Retinal pigment epithelial cell (primary cell): ENCODE data around the gene PEX26.

Experiments used
- DNase-seq: peaks from one replicate; pipeline ENCODE4 v3.0.0-alpha.2; 2010; ENCODE audit warnings: low read depth
- H3K4me3 ChIP-seq: 2 replicates; pipeline ENCODE4 v1.5.1; 2011; ENCODE audit warnings: mild to moderate bottlenecking, low read length, control low read depth, moderate library complexity
- CTCF ChIP-seq: conservative IDR thresholded peaks from 2 replicates; pipeline ENCODE4 v1.5.1; 2011; ENCODE audit warnings: low read depth, low read length, control low read depth, inconsistent platforms

The PEX26 gene

GRCh38 chr22:18144105-18144504, 66.3 kb downstream of the PEX26 start:
- no peak overlapping the region for H3K4me3 ChIP-seq
- no peak for TF ChIP-seq CTCF
- DNase-seq = no peak

GRCh38 chr22:18145676-18146388, 68.0 kb downstream of the PEX26 start:
- no peak for DNase-seq
- no peak overlapping the region for H3K4me3 ChIP-seq
- no peak for TF ChIP-seq CTCF

- DNase-seq = no peak
- no peak for TF ChIP-seq CTCF
- H3K4me3 ChIP-seq = no peak overlapping the region
These were observed 68.6 kb downstream of the PEX26 start for GRCh38 chr22:18146389-18146753.

GRCh38 chr22:18147791-18148190, 70.0 kb downstream of the PEX26 start:
- no peak for DNase-seq
- no peak for TF ChIP-seq CTCF
- no peak overlapping the region for H3K4me3 ChIP-seq

- no peak for DNase-seq
- H3K4me3 ChIP-seq = no peak overlapping the region
- no peak for TF ChIP-seq CTCF
These were observed 70.6 kb downstream of the PEX26 start for GRCh38 chr22:18148293-18148965.

GRCh38 chr22:18152519-18152918, 74.7 kb downstream of the PEX26 start:
- TF ChIP-seq CTCF = no peak
- DNase-seq = no peak
- H3K4me3 ChIP-seq = no peak overlapping the region

GRCh38 chr22:18154821-18155390, 77.1 kb downstream of the PEX26 start:
- DNase-seq = no peak
- no peak for TF ChIP-seq CTCF
- H3K4me3 ChIP-seq = no peak overlapping the region
